OCI-LY1 (cell line): ENCODE data around the gene GRIN2A.

Experiments
- H2AFZ ChIP-seq: fragments of 200-600 bp; sonication (generic), shearing (Covaris generic); 2 replicates; pipeline ENCODE4 v1.6.0; 2014; ENCODE audit warnings: antibody characterized with exemption, mild to moderate bottlenecking, low read length
- H3F3A ChIP-seq: fragments of 200-600 bp; sonication (generic), shearing (Covaris generic); 2 replicates; pipeline ENCODE4 v1.6.0; 2014; ENCODE audit warnings: mild to moderate bottlenecking, antibody characterized with exemption, low read length, moderate library complexity; ENCODE audit not compliant: insufficient read depth
- H3K27ac ChIP-seq: fragments of 200-600 bp; sonication (generic); 2 replicates; pipeline ENCODE4 v1.5.1; 2014; ENCODE audit warnings: low read length, mixed run types, mild to moderate bottlenecking, low read depth; ENCODE audit not compliant: poor library complexity, severe bottlenecking
- H3K27me3 ChIP-seq: fragments of 200-600 bp; sonication (generic); 2 replicates; pipeline ENCODE4 v1.6.0; 2014; ENCODE audit warnings: antibody characterized with exemption, mild to moderate bottlenecking, low read length, moderate library complexity; ENCODE audit not compliant: insufficient read depth
- H3K36me3 ChIP-seq: fragments of 200-600 bp; sonication (generic); 2 replicates; pipeline ENCODE4 v1.6.1; 2014; ENCODE audit warnings: mild to moderate bottlenecking, antibody characterized with exemption, low read length, moderate library complexity, mixed read lengths; ENCODE audit not compliant: insufficient read depth
- H3K4me1 ChIP-seq: fragments of 200-600 bp; sonication (generic); 2 replicates; pipeline ENCODE4 v1.5.1; 2014; ENCODE audit warnings: mild to moderate bottlenecking, low read length, moderate library complexity; ENCODE audit not compliant: insufficient read depth, severe bottlenecking
- H3K4me2 ChIP-seq: fragments of 200-600 bp; sonication (generic), shearing (Covaris generic); 2 replicates; pipeline ENCODE4 v1.6.1; 2014; ENCODE audit warnings: low read length
- H3K4me3 ChIP-seq: fragments of 200-600 bp; sonication (generic); 2 replicates; pipeline ENCODE4 v1.5.1; 2014; ENCODE audit warnings: low read length, low read depth, mild to moderate bottlenecking, mixed read lengths; ENCODE audit not compliant: poor library complexity, severe bottlenecking
- H3K79me2 ChIP-seq: fragments of 200-600 bp; shearing (Covaris generic); 2 replicates; pipeline ENCODE4 v1.6.1; 2016; ENCODE audit warnings: mixed run types, low read length, mixed read lengths; ENCODE audit not compliant: insufficient read depth
- H3K9ac ChIP-seq: fragments of 200-600 bp; sonication (generic), shearing (Covaris generic); 2 replicates; pipeline ENCODE4 v1.6.1; 2014; ENCODE audit warnings: mild to moderate bottlenecking, low read length, mixed read lengths
- H3K9me2 ChIP-seq: fragments of 200-600 bp; sonication (generic), shearing (Covaris generic); 2 replicates; pipeline ENCODE4 v1.6.1; 2014; ENCODE audit warnings: low read depth, mild to moderate bottlenecking, low read length, mixed read lengths
- H3K9me3 ChIP-seq: fragments of 200-600 bp; shearing (Covaris generic); 2 replicates; pipeline ENCODE4 v1.6.1; 2014; ENCODE audit warnings: low read length, mixed read lengths
- H4K20me1 ChIP-seq: fragments of 200-600 bp; sonication (generic), shearing (Covaris generic); 2 replicates; pipeline ENCODE4 v1.6.0; 2016; ENCODE audit warnings: mild to moderate bottlenecking, low read length; ENCODE audit not compliant: insufficient read depth
- EZH2 ChIP-seq: fragments of 200-600 bp; sonication (generic), shearing (Covaris generic); IDR thresholded peaks from 2 replicates; pipeline ENCODE4 v1.8.0; 2017; ENCODE audit warnings: borderline replicate concordance, mixed run types, mild to moderate bottlenecking, antibody characterized with exemption, low read length, moderate library complexity, mixed read lengths
- TF ChIP-seq, protein P1 (sequence below): fragments of 200-600 bp; sonication (generic), shearing (Covaris generic); IDR thresholded peaks from 2 replicates; pipeline ENCODE4 v1.5.1; 2017; ENCODE audit warnings: mild to moderate bottlenecking, antibody characterized with exemption, low read length, moderate library complexity, mixed read lengths

GRIN2A gene

DNA sequence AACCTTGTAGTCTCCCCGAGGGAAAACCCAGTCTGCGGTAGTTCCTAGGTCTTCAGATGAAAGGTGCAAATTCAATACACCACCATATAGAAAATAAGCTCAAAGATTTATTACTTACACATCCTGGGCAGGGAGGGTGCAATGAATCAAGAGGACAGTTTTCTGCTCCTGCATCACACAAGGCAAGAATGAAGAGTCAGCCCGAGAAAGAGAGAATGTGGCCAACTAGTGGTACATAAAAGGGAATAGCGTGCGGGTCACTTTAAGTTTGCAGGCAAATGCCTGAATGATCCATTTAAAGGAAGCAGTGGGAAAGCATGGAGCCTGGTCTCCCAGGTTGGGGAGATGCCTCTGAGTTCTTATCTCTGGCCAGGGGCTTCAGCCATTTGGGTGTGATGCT is 403.4 kb downstream of the GRIN2A start:
- Histone ChIP-seq H3K9me2 (no peaks in the 10 kb centered on the region), H3K9ac (no peak overlapping the region), H3K4me1 (no peaks in the 10 kb centered on the region), H3K27me3 (no peaks in the 10 kb centered on the region), H4K20me1 (no peaks in the 10 kb centered on the region), H3K36me3 (no peaks in the 10 kb centered on the region), H3K4me2 (no peak overlapping the region), H3F3A (no peaks in the 10 kb centered on the region), H2AFZ (no peak overlapping the region), H3K9me3 (no peaks in the 10 kb centered on the region), H3K4me3 (no peak overlapping the region), H3K27ac (no peak overlapping the region), H3K79me2 (no peaks in the 10 kb centered on the region)
- TF ChIP-seq EZH2, result no peak
- TF ChIP-seq, protein P1, sequence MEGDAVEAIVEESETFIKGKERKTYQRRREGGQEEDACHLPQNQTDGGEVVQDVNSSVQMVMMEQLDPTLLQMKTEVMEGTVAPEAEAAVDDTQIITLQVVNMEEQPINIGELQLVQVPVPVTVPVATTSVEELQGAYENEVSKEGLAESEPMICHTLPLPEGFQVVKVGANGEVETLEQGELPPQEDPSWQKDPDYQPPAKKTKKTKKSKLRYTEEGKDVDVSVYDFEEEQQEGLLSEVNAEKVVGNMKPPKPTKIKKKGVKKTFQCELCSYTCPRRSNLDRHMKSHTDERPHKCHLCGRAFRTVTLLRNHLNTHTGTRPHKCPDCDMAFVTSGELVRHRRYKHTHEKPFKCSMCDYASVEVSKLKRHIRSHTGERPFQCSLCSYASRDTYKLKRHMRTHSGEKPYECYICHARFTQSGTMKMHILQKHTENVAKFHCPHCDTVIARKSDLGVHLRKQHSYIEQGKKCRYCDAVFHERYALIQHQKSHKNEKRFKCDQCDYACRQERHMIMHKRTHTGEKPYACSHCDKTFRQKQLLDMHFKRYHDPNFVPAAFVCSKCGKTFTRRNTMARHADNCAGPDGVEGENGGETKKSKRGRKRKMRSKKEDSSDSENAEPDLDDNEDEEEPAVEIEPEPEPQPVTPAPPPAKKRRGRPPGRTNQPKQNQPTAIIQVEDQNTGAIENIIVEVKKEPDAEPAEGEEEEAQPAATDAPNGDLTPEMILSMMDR, result no peak

DNA sequence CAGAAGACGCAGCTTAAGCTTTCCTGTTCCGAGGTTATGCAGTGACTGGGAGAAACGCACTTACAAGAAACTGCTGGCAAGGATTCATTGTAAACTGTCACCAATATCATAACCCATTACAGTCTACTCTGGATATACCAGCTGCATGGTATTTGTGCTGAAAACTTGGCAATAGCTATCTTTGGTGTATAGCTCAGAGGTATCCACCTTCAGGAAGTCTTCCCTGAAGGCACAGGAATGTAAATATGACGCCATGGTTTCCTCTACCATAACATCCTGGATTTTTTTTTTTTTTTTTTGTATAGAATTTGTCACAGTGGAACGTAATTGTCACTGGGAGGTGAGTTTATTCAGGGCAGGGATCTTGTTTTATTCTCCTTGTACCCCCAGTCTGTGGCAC is 406.2 kb downstream of the GRIN2A start:
- Histone ChIP-seq H3K79me2 (no peaks in the 10 kb centered on the region), H3K9me3 (no peaks in the 10 kb centered on the region), H3F3A (no peaks in the 10 kb centered on the region), H4K20me1 (no peaks in the 10 kb centered on the region), H3K9ac (no peak overlapping the region), H2AFZ (no peak overlapping the region), H3K4me2 (no peak overlapping the region), H3K27ac (no peak overlapping the region), H3K36me3 (no peaks in the 10 kb centered on the region), H3K9me2 (no peaks in the 10 kb centered on the region), H3K4me3 (no peak overlapping the region), H3K27me3 (no peaks in the 10 kb centered on the region), H3K4me1 (no peaks in the 10 kb centered on the region)
- TF ChIP-seq EZH2, result no peak
- TF ChIP-seq, protein P1, result no peak

DNA sequence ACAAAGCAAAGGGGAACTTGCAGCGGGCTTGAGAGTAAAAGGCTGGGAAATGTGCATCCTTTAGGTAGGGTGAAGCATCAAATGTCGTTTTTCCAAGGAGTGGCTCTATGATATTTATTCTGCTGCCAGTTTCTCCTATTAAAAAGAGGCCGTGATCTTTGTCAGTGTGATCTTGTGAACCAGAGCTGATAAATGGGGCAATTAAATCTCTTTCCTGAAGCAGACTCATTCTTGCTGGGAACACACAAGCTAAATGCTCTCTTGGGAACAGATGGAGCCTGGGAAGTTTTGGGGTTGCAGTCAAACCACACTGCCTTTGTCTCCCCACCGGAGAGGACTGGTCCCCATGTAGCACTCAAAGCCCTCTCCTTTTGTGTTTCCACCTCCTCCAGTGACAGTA is 408.9 kb downstream of the GRIN2A start:
- no peak overlapping the region for H3K4me2 ChIP-seq

More for the DNA sequence above, 408.9 kb downstream of the GRIN2A start:
- Histone ChIP-seq H3F3A (no peaks in the 10 kb centered on the region), H3K27ac (no peak overlapping the region), H3K27me3 (no peaks in the 10 kb centered on the region), H3K79me2 (no peaks in the 10 kb centered on the region), H3K36me3 (no peaks in the 10 kb centered on the region), H3K9me2 (no peaks in the 10 kb centered on the region), H2AFZ (no peak overlapping the region), H4K20me1 (no peaks in the 10 kb centered on the region), H3K4me3 (no peak overlapping the region), H3K4me1 (no peaks in the 10 kb centered on the region), H3K9ac (no peak overlapping the region), H3K9me3 (no peaks in the 10 kb centered on the region)
- no peak for TF ChIP-seq EZH2
- TF ChIP-seq, protein P1, result no peak
